ENCODE data around the gene MBD5.
"Not testable (repeated sequence)": the region's sequence is repeated elsewhere in the genome, so short reads cannot be mapped to it uniquely, and the experiment has no call there.

MBD5 gene
- total RNA-seq: 50.1 reads per million, percentile 68 among the genes with 10 or more reads in this experiment

GRCh38 chr2:148021059-148021861 is at the start of gene MBD5:
MBD5 (plus strand) TSS chr2:148021091.
- DNase-seq: peak; percentile 42

DNA sequence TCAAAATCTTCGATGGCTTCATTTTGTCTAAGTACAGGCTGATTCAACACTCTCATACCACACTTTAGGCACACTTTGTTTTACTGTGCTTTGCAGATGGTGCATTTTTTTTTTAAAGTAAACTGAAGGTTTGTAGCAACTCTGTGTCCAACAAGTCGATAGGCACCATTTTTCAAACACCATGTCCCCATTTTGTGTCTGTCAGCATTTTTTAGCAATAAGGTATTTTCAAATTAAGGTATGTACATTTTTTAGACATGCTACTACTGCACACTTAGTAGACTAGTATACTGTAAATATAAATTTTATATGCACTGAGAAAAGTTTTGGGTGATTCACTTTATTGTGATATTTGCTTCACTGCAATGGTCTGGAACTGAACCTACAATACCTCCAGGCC is 44.8 kb upstream of the MBD5 start:
- no peak for DNase-seq

- no peak for DNase-seq
Observed at GRCh38 chr2:147977679-147978078, 43.2 kb upstream of the MBD5 start.

- no peak for DNase-seq
Observed at GRCh38 chr2:147980940-147981528, 39.9 kb upstream of the MBD5 start.

DNA sequence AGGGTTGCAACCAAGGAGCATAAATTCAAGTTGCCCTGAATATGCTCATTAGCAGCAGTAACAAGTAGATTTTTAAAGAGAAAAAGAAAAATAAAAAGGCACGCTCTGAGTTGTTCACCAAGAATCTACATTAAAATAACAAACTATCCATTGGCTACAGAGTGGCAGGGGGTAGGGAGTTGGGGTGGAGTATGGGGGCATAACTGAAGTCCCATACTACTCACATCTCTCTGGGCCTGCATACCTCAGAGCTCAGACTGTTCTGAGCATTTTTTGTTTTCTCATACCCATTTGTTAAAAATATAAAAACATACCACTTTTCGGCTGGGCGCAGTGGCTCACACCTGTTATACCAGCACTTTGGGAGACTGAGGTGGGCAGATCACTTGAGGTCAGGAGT is 31.8 kb upstream of the MBD5 start:
- no peak for DNase-seq

- peak; percentile 30 for DNase-seq
Observed at GRCh38 chr2:147989809-147990403, 31.0 kb upstream of the MBD5 start.

- DNase-seq: not testable (repeated sequence)
Observed at GRCh38 chr2:147994965-147995364, 25.9 kb upstream of the MBD5 start.

- no peak for DNase-seq
Observed at GRCh38 chr2:147996828-147997227, 24.1 kb upstream of the MBD5 start.

- DNase-seq: no peak
Observed at GRCh38 chr2:147998203-147998602, 22.7 kb upstream of the MBD5 start.

DNA sequence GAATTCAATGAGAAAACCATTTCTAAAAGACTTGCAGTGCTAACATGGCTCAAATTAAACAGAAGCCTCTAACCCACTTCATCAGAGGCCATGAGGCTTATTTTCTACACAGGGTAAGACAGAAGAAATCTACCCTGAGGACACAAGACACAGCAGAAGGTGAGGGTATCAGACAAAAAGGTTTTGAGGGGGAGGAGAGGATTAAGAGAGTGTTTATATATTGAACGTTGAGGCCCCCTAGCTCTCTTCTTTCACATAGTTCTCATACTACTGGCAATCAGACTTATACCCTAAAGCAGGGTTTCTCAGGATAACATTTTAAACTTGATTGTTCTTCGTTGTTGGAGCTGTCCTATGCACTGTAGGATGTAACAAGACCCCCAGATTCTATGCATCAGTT is 21.8 kb upstream of the MBD5 start:
- no peak for DNase-seq

GRCh38 chr2:148000095-148000494 is 20.8 kb upstream of the MBD5 start:
- no peak for DNase-seq

DNA sequence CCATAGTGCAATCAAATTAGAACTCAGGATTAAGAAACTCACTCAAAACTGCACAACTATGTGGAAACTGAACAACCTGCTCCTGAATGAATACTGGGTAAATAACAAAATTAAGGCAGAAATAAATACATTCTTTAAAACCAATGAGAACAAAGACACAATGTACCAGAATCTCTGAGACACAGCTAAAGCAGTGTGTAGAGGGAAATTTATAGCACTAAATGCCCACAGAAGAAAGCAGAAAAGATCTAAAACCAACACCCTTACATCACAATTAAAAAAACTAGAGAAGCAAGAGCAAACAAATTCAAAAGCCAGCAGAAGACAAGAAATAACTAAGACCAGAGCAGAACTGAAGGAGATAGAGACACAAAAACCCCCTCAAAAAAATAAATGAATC is 18.5 kb upstream of the MBD5 start:
- DNase-seq: not testable (repeated sequence)

DNA sequence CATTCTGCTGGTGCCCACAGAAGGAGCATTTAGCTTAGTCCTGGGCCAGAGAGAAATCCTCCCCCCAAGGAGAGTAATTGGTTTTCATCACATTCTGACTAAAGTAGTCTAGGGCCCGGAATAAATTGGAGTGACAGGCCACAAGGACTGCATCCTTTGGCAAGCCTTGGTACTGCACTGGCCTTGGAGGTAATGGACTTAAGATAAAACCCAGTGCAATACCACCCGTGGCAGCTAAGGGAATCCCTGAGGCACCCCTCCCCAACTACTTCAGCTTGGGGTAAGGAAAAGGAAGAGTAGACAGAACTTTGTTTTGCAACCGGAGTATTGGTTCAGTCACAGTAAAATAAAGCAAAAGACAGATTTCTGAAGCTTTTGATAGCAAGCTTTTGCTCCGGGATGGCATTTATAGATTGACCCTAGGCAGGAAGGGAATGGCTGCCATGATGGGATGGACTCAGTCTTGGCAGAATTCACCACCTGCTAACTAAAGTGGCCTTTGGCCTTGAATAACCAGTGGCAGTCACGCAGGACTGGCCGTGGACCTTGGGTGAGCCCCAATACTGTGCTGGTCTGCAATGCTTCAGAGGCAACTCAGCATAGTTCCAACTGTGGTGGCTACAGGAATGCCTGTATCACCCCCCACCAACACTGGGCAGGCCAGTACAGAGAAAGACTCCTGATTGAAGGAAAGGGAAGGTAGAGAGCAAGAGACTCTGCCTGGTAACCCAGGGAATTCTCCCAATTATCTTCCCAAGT is 14.5 kb upstream of the MBD5 start:
- no peak for DNase-seq

- no peak for DNase-seq
Observed at GRCh38 chr2:148007219-148007900, 13.5 kb upstream of the MBD5 start.

GRCh38 chr2:148008411-148008810 is 12.5 kb upstream of the MBD5 start:
- DNase-seq: not testable (repeated sequence)

GRCh38 chr2:148013876-148014275 is 7.0 kb upstream of the MBD5 start:
- no peak for DNase-seq

- DNase-seq: no peak
Observed at GRCh38 chr2:148014616-148015015, 6.3 kb upstream of the MBD5 start.

DNA sequence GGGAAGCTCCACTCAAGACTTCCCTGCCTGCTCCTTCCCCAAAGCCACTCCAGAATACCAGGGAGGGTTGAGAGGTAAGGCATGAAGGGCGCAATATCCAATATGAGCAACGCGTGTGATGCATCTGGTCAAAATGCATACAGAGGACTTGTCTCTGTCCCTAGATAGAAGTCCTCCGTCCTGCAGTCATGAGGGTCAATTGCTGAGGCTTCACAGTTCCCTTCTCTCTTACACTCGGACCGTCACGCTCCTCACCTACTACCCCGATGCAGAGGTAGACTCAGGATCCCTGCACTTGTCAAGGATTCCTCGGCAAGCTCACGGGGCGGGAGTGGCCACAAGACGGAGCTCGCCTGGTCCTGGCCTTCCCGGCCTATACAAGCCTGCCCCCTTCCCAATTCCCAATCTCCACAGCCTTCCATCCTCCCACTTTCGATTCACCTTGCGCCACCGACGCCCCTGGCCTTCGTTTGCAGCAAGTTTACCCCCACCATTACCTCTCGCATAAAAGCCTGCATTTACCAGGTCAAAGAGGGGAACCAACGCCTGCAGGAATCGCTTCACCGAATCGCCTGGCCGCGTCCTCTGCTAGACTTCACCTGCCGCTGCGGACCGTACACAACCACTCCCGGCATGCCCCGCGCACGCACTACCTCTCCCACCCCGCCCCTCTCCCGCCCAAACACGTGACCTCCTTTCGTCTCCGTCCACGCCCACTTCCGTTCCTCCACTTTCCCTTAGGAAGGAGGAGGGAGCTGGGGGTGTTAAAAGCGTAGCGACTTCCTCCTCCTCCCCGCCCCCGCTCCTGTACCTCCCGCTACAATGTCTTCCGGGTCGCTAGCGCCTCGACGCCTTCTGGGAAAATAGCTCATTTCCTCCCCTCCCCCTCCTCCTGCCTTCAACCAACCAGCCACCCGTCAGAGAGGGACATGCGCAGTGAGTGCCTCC is 506 bp upstream of the MBD5 start, which contains the start of gene ORC4:
TSS of gene ORC4 (minus strand) at position 627 of the 948 bp plus-strand sequence. CDS start 44,779 bp downstream, outside the sequence.
- peak; percentile 95 for DNase-seq

- no peak for DNase-seq
Observed at GRCh38 chr2:148021886-148022285, 995 bp downstream of the MBD5 start.

DNA sequence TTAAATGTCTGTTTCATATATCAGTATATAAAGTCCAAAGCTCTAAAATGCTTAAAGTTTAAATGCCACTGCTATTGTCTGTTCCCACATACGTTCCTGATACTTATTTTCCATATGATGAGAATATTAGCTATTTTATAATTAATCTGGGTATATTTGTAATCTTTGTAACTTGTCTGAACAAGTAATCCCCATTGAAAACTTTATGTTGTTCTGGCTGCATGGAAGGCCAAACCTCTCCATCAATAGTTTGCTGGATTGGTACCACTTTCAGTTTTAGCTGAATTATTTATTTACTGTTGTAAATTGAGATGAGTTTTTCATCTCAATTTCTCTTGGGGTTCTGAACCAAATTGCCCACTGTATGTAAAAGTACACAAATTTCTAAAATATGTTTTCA is 1.5 kb downstream of the MBD5 start:
- no peak for DNase-seq

DNA sequence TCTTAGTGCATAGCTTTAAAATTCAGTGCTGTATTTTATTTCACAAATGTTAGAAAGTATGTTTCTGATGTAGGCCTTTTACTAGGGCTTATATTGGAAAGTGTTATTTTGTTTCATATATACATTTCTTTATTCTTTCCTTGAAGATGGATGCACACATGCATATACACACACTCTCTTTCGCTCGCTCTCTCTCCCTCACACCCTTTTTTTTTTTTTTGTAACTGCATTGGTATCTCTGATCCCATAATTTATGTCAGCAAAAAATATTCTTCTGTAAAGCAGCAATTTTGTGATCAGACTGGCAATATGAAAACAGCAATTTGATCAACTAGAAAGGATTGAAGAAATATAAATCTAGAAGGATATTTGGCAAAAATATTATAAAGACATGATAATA is 2.0 kb downstream of the MBD5 start:
- no peak for DNase-seq

All from effector CD4-positive, alpha-beta T cell (primary cell).